ENCODE results near the gene TRIP6. TPM values are rescaled to one million over a fixed set of nuclear protein-coding genes. Genes with fewer than 3 reads are reported as not detected.
"Not testable (repeated sequence)": the region's sequence is repeated elsewhere in the genome, so short reads cannot be mapped to it uniquely, and the experiment has no call there.

The TRIP6 gene
- polyA plus RNA-seq, 1 donor, result 41.1 TPM

DNA sequence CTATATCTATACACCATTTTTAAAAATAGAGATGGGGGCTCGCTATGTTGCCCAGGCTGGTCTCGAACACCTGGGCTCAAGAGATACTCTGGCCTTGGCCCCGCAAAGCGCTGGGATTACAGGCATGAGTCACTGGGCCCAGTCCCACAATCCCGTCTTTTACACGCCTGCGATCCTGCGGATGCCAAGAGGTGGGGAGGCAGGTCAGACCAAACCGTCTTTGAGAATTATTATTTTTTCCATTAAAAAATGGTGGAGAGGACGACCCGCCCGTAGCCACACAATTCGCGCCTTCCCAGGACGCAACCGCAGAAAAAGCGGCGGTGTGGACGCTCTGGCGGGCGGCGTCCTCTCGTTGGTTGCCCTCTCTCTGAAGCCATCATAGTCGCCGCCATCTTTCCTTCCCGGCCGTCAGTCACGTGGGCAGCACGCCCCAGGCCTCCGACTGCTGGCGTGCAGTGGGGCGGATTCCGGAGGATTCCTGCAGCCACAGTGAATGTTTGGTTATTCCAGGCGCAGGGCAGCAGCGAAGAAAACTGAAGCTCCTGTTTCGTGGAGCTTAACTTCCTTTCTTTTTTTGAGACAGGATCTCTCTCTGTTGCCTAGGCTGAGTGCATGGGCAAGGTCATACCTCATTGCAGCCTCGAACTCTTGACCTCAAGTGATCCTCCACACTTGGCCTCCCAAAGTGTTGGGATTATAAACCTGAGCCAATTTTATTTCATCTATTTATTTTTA is 29.9 kb upstream of the TRIP6 start:
- DNase-seq, result peak; percentile 95

DNA sequence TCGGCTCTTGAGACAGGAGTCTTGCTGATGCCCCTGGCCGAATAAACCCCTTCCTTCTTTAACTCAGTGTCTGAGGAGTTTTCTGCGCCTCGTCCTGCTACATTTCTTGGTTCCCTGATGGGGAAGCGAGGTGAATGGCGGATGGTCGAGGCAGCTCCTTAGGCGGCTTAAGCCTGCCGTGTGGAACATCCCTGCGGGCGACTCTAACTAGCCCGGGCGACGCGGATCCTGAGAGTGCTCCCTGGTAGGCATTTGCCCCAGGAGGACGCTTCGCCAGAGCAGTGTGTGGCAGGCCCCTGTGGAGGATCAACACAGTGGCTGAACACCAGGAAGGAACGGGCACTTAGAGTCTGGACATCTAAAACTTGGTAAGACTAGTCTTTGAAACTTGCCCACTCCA is 27.8 kb upstream of the TRIP6 start:
- no peak for DNase-seq

DNA sequence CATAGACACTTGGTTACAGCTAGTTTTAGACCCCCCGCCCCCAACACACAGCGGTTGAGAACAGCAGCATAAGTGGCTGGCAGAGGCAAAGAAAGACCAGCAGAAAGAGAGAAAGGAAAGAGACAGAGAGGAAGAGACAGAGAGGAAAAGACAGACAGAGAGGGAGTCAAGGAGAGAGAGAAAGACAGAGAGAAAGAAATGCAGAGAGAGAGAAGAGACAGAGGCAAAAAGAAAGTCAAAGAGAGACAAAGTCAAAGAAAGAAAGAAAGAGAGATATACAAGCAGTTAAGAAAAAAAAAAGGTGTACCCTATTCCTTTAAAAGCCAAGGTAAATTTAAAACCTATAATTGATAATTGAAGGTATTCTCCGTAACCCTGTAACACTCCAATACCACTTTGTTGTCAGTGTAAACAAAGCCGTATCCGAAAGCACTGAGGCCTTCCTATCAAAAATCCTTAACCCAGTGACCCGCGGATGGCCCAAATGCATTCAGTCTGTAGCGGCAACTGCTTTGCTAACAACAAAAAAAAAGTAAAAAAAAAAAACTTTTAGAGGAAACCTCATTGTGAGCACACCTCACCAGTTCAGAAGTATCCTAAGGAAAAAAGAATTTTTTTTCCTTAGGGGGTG is 26.6 kb upstream of the TRIP6 start:
- DNase-seq, result no peak

DNA sequence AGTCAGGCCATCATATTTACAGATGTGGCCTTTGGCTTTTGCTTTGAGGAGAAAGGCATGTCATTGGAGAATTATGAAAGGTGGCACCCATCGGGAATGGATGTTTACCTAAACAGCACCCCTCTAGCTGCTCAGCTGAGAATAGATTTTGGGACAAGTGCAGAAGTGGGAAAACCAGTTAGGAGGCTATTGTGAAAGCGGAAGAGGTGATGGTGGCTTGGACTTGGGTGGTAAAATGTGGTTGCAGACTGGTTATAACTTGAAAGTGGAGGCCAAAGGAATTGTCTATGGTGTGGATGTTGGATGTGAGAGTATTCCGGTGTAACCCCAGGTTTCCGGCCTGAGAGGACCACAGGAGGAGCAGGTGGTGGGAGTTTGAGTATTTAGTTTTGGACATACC is 19.8 kb upstream of the TRIP6 start:
- no peak for DNase-seq

DNA sequence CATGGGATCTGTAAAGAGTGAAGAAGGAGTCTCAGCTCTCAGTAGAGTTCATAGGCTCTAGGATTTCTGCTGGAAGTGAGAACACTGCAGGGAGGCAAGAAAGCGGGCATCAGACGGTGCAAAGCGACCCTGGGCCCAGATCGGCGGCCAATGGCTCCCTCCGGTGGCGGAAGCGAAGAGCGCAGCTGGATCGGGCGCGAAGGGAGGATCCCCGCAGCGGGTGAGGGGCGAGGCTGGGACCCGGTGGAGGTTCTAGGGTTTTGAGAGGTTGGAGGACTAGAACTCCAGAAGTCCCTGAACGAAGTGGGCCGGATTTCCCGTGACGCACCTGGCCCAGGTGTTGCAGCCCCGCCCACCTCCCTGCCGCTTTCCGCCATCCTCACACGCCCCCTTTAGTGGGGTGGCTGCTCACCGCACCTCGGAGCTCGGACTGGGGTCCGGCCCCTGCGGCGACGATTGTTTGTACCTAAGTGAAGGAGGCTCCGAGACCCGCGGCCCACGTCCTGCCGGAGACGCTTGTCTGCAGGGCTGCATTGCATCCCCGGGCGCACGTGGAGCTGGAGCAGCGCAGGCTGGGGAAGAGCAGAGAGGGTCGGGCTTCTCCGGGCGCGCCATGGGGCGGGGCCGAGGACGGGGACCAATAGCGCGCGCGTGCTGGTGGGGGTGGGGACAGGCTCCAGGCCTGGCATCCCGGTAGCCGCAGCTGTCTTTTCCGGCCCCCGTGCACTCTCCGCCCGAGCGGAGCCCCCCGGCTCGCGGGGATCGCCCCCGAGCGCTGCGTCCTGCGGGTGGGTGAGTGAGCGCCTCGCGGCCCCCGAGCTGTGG is 14.9 kb upstream of the TRIP6 start, which contains the start of gene SLC12A9:
Gene SLC12A9, plus strand, starts transcription at position 666 of the 825 bp plus-strand sequence. CDS start 1,485 bp downstream, outside the sequence.
- peak; percentile 94 for DNase-seq

DNA sequence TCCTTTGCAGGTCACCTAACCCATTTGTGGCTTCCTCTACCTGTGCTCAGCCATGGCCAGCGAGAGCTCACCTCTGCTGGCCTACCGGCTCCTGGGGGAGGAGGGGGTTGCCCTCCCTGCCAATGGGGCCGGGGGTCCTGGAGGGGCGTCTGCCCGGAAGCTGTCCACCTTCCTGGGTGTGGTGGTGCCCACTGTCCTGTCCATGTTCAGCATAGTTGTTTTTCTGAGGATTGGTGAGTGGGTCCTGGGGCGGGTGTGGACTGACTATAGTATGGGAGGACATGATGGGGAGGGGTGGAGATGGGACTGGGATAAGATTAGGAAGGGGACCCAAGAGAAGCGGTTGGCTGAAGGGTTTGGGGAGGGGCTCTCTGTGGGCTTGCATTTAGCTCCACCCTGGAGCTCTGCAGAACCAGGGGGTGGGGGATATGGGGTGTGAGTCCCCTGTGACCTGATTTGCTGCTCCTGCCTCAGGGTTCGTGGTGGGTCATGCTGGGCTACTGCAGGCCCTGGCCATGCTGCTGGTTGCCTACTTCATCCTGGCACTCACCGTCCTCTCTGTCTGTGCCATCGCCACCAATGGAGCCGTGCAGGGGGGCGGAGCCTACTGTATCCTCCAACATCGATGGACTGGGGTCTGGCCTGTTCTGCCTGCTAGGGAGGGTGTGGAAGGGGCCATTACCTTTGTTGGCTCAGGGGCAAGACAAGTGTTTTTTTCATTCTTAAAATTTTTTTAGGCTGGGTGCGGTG is 12.9 kb upstream of the TRIP6 start:
- DNase-seq, result no peak

DNA sequence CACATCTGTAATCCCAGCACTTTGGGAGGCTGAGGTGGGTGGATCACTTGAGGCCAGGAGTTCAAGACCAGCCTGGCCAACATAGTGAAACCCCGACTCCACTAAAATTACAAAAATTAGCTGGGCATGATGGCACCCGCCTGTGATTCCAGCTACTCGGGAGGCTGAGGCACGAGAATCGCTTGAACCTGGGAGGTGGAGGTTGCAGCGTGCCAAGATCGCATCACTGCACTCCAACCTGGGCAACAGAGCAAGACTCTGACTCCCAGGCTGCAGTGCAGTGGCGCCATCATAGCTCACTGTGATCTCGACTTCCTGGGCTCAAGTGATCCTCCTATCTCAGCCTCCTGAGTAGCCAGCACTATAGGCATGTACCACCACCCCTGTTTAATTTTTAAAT is 12.3 kb upstream of the TRIP6 start:
- not testable (repeated sequence) for DNase-seq

DNA sequence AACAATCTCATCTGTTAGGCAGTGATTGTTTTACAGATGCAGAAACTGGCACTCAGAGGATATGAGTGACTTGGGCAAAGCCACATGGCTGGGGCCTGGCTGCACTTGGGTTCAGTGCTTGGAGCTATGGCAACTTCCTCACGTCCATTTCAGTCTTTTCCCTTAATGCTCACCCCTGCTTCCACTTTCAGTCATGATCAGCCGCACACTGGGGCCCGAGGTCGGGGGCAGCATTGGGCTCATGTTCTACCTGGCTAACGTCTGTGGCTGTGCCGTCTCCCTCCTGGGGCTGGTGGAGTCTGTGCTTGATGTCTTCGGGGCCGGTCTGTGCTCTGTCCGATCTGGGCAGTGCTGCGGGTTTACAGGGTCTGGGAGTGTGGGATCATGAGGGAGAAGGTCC is 11.7 kb upstream of the TRIP6 start:
- DNase-seq, result no peak

DNA sequence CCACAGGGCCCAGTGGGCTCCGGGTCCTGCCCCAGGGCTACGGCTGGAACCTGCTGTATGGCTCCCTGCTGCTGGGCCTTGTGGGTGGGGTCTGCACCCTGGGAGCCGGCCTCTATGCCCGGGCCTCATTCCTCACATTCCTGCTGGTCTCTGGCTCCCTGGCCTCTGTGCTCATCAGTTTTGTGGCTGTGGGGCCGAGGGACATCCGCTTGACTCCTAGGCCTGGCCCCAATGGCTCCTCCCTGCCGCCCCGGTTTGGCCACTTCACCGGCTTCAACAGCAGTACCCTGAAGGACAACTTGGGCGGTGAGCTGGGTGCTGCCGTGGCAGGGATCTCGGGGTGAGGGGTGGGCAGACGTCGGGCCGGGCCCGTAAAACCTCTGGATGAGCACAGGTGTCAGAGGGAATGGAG is 10.3 kb upstream of the TRIP6 start:
- DNase-seq, result no peak

DNA sequence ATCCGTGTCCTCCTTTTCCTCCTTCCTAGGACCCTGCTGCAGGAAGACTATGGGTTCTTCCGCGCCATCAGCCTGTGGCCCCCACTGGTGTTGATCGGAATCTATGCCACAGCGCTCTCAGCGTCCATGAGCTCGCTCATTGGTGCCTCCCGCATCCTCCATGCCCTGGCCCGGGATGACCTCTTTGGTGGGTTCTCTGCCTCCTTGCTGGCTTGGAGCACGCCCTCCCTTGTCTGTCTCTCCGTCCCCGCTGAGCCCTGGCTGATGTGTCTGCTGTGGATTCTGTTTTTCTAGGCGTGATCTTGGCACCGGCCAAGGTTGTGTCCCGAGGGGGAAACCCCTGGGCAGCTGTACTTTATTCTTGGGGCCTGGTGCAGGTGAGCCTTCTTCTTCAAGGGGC is 7.3 kb upstream of the TRIP6 start:
- DNase-seq, result no peak

DNA sequence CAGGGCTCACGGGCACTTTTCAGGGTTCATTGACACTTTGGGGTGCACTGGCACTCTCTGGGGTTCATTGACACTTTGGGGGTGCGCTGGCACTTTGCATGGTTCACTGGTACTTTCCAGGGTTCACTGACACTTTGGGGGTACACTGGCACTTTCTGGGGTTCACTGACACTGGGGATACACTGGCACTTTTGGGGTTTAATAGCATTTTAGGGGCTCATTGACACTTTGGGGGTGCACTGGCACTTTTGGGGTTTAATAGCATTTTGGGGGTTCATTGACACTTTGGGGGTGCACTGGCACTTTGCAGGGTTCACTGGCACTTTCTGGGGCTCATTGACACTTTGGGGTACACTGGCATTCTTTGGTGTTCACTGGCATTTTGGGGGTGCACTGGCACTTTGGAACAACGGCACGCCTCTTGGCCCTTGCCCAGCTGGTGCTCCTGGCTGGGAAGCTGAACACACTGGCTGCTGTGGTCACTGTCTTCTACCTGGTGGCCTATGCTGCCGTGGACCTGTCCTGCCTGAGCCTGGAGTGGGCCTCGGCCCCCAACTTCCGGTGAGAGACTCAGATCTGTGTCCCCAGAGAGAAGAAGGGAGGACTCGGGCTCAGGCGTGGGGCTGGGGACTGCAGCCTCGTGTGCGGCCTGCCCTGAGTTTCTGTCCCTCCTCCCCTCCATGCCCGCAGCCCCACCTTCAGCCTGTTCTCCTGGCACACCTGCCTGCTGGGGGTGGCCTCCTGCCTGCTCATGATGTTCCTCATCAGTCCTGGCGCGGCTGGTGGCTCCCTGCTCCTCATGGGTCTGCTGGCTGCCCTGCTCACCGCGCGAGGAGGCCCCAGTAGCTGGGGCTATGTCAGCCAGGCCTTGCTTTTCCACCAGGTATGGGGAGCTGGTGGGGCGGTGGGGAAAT is 6.2 kb upstream of the TRIP6 start:
- no peak for DNase-seq

DNA sequence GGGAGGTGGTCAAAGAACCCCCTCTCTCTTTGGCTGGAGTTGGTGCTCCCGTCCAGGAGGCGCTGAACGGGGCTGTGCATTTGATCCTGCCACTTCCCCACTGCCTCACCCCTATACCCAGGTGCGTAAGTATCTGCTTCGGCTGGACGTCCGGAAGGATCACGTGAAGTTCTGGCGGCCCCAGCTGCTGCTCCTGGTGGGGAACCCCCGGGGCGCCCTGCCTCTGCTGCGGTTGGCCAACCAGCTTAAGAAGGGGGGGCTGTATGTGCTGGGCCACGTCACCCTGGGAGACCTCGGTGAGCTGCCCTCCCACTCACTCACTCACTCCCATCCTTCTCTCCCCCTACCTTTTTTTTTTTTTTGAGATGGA is 5.6 kb upstream of the TRIP6 start:
- DNase-seq, result no peak

DNA sequence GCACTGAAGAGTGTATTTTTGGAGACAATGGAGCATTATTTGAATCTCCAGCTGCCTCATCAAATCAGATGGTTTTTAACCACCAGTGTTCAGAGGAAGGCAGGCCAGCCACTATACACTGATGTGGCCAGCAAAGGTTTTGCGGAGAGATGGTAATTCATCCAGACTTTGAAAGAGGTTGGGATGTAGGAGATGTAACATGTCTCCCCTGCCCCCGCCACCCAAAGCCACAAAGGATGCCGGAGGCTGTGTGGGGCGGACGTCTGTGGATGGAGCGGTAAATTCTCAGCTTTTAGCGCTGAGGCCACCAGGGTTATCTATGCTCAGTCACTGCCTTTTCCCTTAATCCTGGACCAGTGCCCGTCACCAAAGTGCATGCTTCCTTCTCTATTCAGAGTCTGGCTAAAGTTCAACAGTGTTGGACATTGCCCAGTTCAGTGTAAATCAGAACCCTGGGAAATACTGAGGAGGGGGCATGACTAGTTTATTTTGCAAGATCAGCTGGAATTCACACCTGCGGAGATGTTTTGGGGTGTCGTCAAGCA is 3.7 kb upstream of the TRIP6 start:
- no peak for DNase-seq

DNA sequence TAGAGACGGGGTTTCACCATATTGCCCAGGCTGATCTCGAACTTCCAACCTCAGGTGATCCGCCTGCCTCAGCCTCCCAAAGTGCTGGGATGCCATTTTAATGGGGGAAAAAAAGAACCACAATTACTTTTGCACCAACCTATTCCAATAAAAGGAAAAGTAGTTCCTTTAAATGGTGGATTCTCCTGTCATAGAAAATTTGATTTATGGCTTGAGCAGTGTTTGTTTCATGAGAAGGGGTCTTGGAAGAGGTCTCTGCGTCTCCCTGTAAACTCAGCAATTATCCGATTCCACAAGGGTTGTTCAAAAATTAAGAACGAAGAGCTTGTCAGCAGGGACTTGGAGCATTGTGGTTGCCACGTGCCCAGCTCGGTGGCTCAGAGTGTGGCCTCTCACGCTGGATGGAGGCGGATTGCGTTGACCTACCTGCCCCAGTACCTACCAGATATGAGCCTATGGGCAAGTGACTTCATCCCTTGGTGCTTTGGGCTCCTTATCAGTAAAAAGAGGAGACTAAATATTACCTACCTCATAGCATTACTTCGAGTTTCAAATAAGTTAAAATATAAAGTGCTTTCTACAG is 2.8 kb upstream of the TRIP6 start:
- DNase-seq, result no peak

DNA sequence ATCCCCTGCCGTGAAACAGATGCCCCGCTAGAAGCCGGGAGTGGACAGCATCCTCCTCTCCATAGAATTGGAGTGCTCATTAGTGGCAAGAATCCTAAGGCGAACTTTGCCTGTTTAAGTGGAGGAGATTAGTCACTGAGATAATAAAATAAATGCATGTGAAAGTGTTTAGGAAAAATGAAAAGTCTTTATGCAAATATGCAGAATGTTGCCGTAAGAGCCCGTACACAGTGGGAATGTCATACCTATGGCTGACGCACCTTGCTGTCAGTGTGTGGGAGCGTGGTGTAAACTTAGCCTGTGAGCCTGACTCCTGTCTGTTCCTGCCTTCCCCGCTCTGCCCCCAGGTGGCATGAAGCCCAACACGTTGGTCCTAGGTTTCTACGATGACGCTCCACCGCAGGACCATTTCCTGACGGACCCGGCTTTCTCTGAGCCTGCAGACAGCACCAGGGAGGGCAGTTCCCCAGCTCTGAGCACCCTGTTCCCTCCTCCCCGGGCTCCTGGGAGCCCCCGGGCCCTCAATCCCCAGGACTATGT is 1.7 kb upstream of the TRIP6 start:
- DNase-seq, result no peak

DNA sequence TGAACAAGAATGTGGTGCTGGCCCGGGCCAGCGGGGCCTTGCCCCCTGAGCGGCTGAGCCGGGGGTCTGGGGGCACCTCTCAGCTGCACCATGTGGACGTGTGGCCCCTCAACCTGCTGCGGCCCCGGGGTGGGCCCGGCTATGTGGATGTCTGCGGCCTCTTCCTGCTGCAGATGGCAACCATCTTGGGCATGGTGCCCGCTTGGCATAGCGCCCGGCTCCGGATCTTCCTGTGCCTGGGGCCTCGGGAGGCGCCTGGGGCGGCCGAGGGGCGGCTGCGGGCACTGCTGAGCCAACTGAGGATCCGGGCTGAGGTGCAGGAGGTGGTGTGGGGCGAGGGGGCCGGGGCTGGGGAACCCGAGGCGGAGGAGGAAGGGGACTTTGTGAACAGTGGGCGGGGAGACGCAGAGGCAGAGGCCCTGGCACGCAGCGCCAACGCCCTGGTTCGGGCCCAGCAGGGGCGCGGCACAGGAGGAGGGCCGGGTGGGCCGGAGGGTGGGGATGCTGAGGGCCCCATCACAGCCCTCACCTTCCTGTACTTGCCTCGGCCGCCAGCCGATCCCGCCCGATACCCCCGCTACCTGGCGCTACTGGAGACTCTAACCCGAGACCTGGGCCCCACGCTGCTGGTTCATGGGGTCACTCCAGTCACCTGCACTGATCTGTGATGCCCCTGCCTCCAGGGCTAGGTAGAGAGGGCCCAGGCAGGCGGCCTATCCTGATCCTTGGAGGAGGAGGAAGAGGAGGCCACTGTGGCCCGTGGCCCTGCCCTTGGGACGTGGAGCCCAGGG is 1.1 kb upstream of the TRIP6 start:
- peak; percentile 59 for DNase-seq

DNA sequence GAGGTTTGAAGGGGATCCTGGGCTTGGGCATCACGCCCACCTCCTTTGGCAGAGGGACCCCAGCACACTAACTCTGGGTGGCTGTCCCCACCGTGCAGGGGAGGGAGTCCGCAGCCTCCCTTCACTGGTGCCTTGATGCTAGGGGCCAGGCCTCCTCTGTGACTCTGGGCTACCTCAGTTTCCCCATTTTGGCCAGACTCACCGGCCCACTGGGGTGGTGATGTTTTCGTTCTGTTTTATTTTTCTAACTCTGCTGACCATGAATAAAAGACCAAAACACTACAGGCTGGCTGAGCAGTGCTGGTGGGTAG is 503 bp upstream of the TRIP6 start:
- no peak for DNase-seq

DNA sequence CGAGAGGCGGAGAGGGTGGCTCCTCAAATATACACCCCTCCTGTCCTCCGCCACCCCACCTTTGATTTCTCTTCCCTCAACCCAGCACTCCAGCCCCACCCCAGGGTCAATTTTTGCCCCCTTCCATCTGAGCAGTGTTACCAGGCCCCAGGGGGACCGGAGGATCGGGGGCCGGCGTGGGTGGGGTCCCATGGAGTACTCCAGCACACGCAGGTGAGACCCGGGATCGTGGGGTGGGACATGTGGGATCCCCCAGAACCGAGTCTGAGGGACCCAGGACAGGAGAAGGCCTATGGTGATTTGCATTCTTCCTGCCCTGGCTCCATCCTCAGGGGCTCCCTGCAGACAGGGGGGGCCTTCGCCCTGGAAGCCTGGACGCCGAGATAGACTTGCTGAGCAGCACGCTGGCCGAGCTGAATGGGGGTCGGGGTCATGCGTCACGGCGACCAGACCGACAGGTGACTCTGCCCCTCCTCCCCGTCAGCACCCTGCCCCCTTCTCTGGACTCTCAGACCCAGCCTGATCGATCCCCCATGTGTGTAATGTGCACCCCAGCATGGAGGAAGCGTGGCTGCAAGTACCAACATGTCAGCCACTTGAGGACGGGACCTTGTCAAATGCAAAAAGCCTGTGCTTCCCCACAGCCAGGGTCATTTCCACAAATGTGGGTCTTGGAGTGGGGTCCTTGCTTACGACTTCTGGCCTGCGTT is 744 bp downstream of the TRIP6 start:
- no peak for DNase-seq

DNA sequence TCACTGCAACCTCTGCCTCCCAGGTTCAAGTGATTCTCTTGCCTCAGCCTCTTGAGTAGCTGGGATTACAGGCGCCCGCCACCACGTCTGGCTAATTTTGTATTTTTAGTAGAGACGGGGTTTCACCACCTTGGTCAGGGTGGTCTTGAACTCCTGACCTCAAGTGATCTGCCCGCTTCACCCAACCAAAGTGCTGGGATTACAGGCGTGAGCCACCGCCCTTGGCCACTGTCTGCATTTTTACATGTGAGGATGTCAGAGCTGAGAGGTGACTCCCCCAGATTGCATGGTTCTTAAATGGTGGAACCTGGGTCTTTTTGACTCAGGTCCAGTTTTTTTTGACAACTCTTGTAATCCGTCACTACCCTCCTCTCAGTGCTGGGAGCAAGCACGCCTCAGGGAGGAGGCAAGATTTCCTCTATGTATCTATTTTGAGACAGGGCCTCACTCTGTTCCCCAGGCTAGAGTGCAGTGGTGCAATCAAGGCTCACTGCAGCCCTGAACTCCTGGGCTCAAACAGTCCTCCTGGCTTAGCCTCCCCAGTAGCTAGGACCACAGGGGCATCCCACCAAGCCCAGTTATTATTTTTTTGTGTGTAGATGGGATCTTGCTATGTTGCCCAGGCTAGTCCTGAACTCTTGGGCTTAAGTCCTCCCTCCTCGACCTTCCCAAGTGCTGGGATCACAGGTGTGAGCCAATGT is 6.6 kb downstream of the TRIP6 start:
- DNase-seq, result no peak

All from hindlimb muscle (tissue), 1 donor.